ENCODE measurements around the gene H2BK1. TPM values are rescaled to one million over a fixed set of nuclear protein-coding genes. Genes with fewer than 3 reads are reported as not detected.
A peak's percentile ranks its signal among the peaks of the same experiment; 100 is the strongest.

The H2BK1 gene
- total RNA-seq, 1 experiment from 2014 or later = 0.87 TPM

GRCh38 chr7:151198945-151199848 lies 11.1 kb downstream of the H2BK1 start:
- ATAC-seq = peak; percentile 60
- Mint-ChIP-seq H3K9me3 (no peaks in the 10 kb centered on the region), H3K27ac (no peak overlapping the region), H3K27me3 (ENCODE audit: low read depth) (peaks cover 8% of the 10 kb centered on the region), H3K4me3 (no peak overlapping the region), H3K4me1 (peaks cover 9% of the 10 kb centered on the region), H3K36me3 (no peaks in the 10 kb centered on the region)
- POLR2A ChIA-PET = no interaction called here
- no peak for DNase-seq (ENCODE audit: low spot score)
- CTCF ChIA-PET = interaction anchor here (1.0 to 2.2 kb wide), 3 partner anchors 12 to 75 kb away, joined by 4 to 9 read pairs (median 5); no protein-coding TSS in a partner anchor
- TF ChIP-seq ERG (CRISPR knock-in tag; IDR thresholded peaks at IDR 0.05) (no peak), ZNF138 (CRISPR knock-in tag; conservative IDR thresholded peaks at IDR 0.05) (no peak), ZNF425 (CRISPR knock-in tag; conservative IDR thresholded peaks at IDR 0.05) (no peak), SMAD3 (CRISPR knock-in tag; IDR thresholded peaks at IDR 0.05; ENCODE audit: borderline replicate concordance) (no peak), HMGXB4 (CRISPR knock-in tag; IDR thresholded peaks at IDR 0.05) (no peak), ELF4 (CRISPR knock-in tag; IDR thresholded peaks at IDR 0.05; ENCODE audit: low read depth) (no peak), GRHL2 (CRISPR knock-in tag; IDR thresholded peaks at IDR 0.05; ENCODE audit: insufficient replicate concordance, severe bottlenecking) (no peak), FOXJ3 (CRISPR knock-in tag; IDR thresholded peaks at IDR 0.05; ENCODE audit: borderline replicate concordance) (no peak), ZBTB43 (CRISPR knock-in tag; IDR thresholded peaks at IDR 0.05) (no peak), KAT7 (CRISPR knock-in tag; IDR thresholded peaks at IDR 0.05; ENCODE audit: borderline replicate concordance) (no peak)

GRCh38 chr7:151197932-151198331 lies 12.4 kb downstream of the H2BK1 start:
- H3K9me3 Mint-ChIP-seq = no peaks in the 10 kb centered on the region
- CTCF ChIA-PET = no interaction called here
- no peak overlapping the region for H3K27ac Mint-ChIP-seq
- ATAC-seq = no peak
- POLR2A ChIA-PET = no interaction called here
- peaks cover 9% of the 10 kb centered on the region for H3K4me1 Mint-ChIP-seq
- no peaks in the 10 kb centered on the region for H3K36me3 Mint-ChIP-seq
- H3K27me3 Mint-ChIP-seq (ENCODE audit: low read depth) = peaks cover 6% of the 10 kb centered on the region
- H3K4me3 Mint-ChIP-seq = no peak overlapping the region
- no peak for DNase-seq (ENCODE audit: low spot score)
- no peak for TF ChIP-seq ATF2 (CRISPR knock-in tag; IDR thresholded peaks at IDR 0.05; ENCODE audit: borderline replicate concordance, low read depth)
- TF ChIP-seq ZNF121 (CRISPR knock-in tag; IDR thresholded peaks at IDR 0.05) = no peak
- no peak for TF ChIP-seq ZBTB43 (CRISPR knock-in tag; IDR thresholded peaks at IDR 0.05)
- no peak for TF ChIP-seq MAX (CRISPR knock-in tag; IDR thresholded peaks at IDR 0.05)
- TF ChIP-seq NR1H2 (CRISPR knock-in tag; IDR thresholded peaks at IDR 0.05) = no peak
- no peak for TF ChIP-seq IRF1 (CRISPR knock-in tag; IDR thresholded peaks at IDR 0.05)
- TF ChIP-seq ZNF138 (CRISPR knock-in tag; conservative IDR thresholded peaks at IDR 0.05) = no peak
- no peak for TF ChIP-seq ATF6 (CRISPR knock-in tag; IDR thresholded peaks at IDR 0.05)
- no peak for TF ChIP-seq USF1 (CRISPR knock-in tag; IDR thresholded peaks at IDR 0.05)

All from WTC11 (cell line).